K562 (cell line): ENCODE measurements around the gene BEST4. TPM values are rescaled to one million over a fixed set of nuclear protein-coding genes. Genes with fewer than 3 reads are reported as not detected.

Experiments
- ATAC-seq: fragments of 200-7000 bp; cut with Tn5 transposase; 3 replicates; pipeline ENCODE4 v1.9.1; 2020; ENCODE audit warnings: moderate library complexity
- BruUV-seq: library from RNA; stranded (reverse); fragments of 400-500 nt; replicated peaks from 2 replicates; lab custom pipeline; 2021; lab: Mats Ljungman, UMichigan
- CTCF ChIA-PET: fragments of 300-600 bp; formaldehyde crosslinking; extraction: SDS; loops from one replicate; lab custom pipeline; 2021; ENCODE audit warnings: low intra/inter-chr PET ratio; lab: Yijun Ruan, JAX
- POLR2A ChIA-PET: fragments of 300-600, 350-650 bp; sonication (Branson Sonifier 250); formaldehyde crosslinking; extraction: SDS; loops from one replicate; lab custom pipeline; 2021; ENCODE audit warnings: antibody characterized with exemption, inconsistent platforms; lab: Yijun Ruan, JAX
- DNase-seq, 4 experiments: peaks; one replicate each; pipeline versions ENCODE4 v3.0.0 to v3.0.0-alpha.2; 2011 to 2018; ENCODE audit warnings: low spot score in 3 of 4, mixed read lengths in 3 of 4; ENCODE audit errors: extremely low read depth in 1 of 4
- FAIRE-seq: peaks from 2 replicates; lab custom pipeline; 2011; peaks lifted over from hg19 to GRCh38; lab: Jason Lieb, UNC
- H2AFZ ChIP-seq: 2 replicates; pipeline ENCODE4 v1.6.0; 2011; ENCODE audit warnings: low read depth, low read length, control low read depth, inconsistent platforms
- H3K27ac ChIP-seq: fragments of 200-600 bp; 3 replicates; pipeline ENCODE4 v1.8.0; 2011; ENCODE audit warnings: low read depth, mild to moderate bottlenecking, control low read depth, inconsistent platforms, low read length, moderate library complexity, mixed read lengths; ENCODE audit errors: extremely low read depth
- H3K27me3 ChIP-seq, 2 experiments: fragments of 300-600 bp in 1 of 2; 2 replicates in 1 of 2; 3 replicates in 1 of 2; pipeline versions ENCODE4 v1.6.0 to v1.8.0; 2011; ENCODE audit warnings: inconsistent platforms in 2 of 2, low read length in 2 of 2, mild to moderate bottlenecking in 1 of 2, mixed read lengths in 1 of 2, moderate library complexity in 1 of 2; ENCODE audit not compliant: control insufficient read depth in 2 of 2, insufficient read depth in 2 of 2
- H3K36me3 ChIP-seq: fragments of 300-600 bp; 3 replicates; pipeline ENCODE4 v1.8.0; 2011; ENCODE audit warnings: mild to moderate bottlenecking, low read length, inconsistent platforms; ENCODE audit not compliant: control insufficient read depth, insufficient read depth
- H3K4me1 ChIP-seq, 2 experiments: fragments of 200-600 bp in 1 of 2; replicated peaks in 1 of 2; 2 replicates in 1 of 2; 3 replicates in 1 of 2; pipeline versions ENCODE4 v1.5.1 to v1.8.0; 2011; ENCODE audit warnings: inconsistent platforms in 2 of 2, low read length in 2 of 2, mild to moderate bottlenecking in 1 of 2, mixed read lengths in 1 of 2, moderate library complexity in 1 of 2; ENCODE audit not compliant: control insufficient read depth in 2 of 2, insufficient read depth in 2 of 2
- H3K4me2 ChIP-seq: 2 replicates; pipeline ENCODE4 v1.6.1; 2011; ENCODE audit warnings: low read length, control low read depth, inconsistent platforms, mixed read lengths; ENCODE audit not compliant: insufficient read depth
- H3K4me3 ChIP-seq: fragments of 200-600 bp; sonication (generic), shearing (Covaris generic); 2 replicates; pipeline ENCODE4 v1.5.1; 2016; ENCODE audit warnings: control low read depth, inconsistent platforms
- H3K79me2 ChIP-seq: fragments of 200-600 bp; 3 replicates; pipeline ENCODE4 v1.8.0; 2011; ENCODE audit warnings: low read length, inconsistent platforms; ENCODE audit not compliant: control insufficient read depth, insufficient read depth
- H3K9ac ChIP-seq, 2 experiments: 2 replicates each; pipeline versions ENCODE4 v1.6.0 to v1.6.1; 2011; ENCODE audit warnings: low read depth in 2 of 2, low read length in 2 of 2, control low read depth in 1 of 2, inconsistent platforms in 1 of 2, mild to moderate bottlenecking in 1 of 2, mixed read lengths in 1 of 2; ENCODE audit not compliant: insufficient read depth in 1 of 2
- H3K9me1 ChIP-seq: one replicate; pipeline ENCODE4 v1.6.0; 2011; ENCODE audit warnings: inconsistent platforms, mild to moderate bottlenecking, low read length, moderate library complexity; ENCODE audit not compliant: control insufficient read depth, insufficient read depth
- H3K9me3 ChIP-seq: replicated peaks from 2 replicates; pipeline ENCODE4 v1.5.1; 2011; ENCODE audit warnings: low read depth, low read length, inconsistent platforms; ENCODE audit not compliant: control insufficient read depth, insufficient read depth
- H4K20me1 ChIP-seq: replicated peaks from 2 replicates; pipeline ENCODE4 v1.6.1; 2011; ENCODE audit warnings: low read length, inconsistent platforms, mixed read lengths; ENCODE audit not compliant: control insufficient read depth, insufficient read depth
- HNRNPLL ChIP-seq: fragments of 200-400 bp; formaldehyde crosslinking; IDR thresholded peaks from 2 replicates; pipeline ENCODE4 v1.6.1; 2017; ENCODE audit warnings: low read length, low read depth, mild to moderate bottlenecking; ENCODE audit not compliant: poor library complexity, severe bottlenecking
- NFIC ChIP-seq: fragments of 450-650 bp; IDR thresholded peaks from 2 replicates; pipeline ENCODE4 v1.6.1; 2017; ENCODE audit warnings: mild to moderate bottlenecking, inconsistent platforms
- NR4A1 ChIP-seq, 2 experiments: fragments of 250-450 bp in 1 of 2; fragments of 450-650 bp in 1 of 2; sonication (Bioruptor Pico) in 1 of 2; IDR thresholded peaks; 2 replicates each; pipeline versions ENCODE4 v1.4.0 to v1.6.1; 2016 to 2020; ENCODE audit warnings: mild to moderate bottlenecking in 2 of 2, missing compliant biosample characterization in 1 of 2, missing genetic modification characterization in 1 of 2, moderate library complexity in 1 of 2
- SAFB2 ChIP-seq: fragments of 200-400 bp; formaldehyde crosslinking; IDR thresholded peaks from 2 replicates; pipeline ENCODE4 v1.6.1; 2018; ENCODE audit warnings: borderline replicate concordance, low read length, low read depth, moderate library complexity; ENCODE audit not compliant: severe bottlenecking
- SP1 ChIP-seq: sonication (generic); formaldehyde crosslinking; IDR thresholded peaks from 2 replicates; pipeline ENCODE4 v1.8.1; 2022; ENCODE audit warnings: mild to moderate bottlenecking, missing genetic modification reagents
- WGBS: fragments of 100-300 bp; shearing (Covaris generic); methylation state at CpG from one replicate; pipeline ENCODE4 v1.1.6; 2016; ENCODE audit warnings: low coverage, mixed read lengths; ENCODE audit not compliant: insufficient coverage; ENCODE audit errors: missing lambda C conversion rate; 5-methylcytosine and 5-hydroxymethylcytosine counted together
- in situ Hi-C: fragments of 300-500 bp; cut with MboI; formaldehyde crosslinking; loops from 4 replicates; pipeline ENCODE4 v1.15.0; 2018; ENCODE audit warnings: inconsistent platforms, mixed read lengths
- intact Hi-C: fragments of 100-400 bp; cut with micrococcal nuclease; formaldehyde crosslinking; loops from 2 replicates; pipeline ENCODE4 v1.14.2; 2022
- polyA plus RNA-seq, 8 experiments: library from polyadenylated mRNA; depleted of rRNA in 4 of 8; stranded (reverse) in 5 of 8; unstranded in 3 of 8; fragments of >200 nt; fragmentation: Nextera tagmentation in 2 of 8; fragmentation: Illumina TruSeq in 1 of 8; extraction: Ambion mirVana in 2 of 8; extraction: Trizol in 1 of 8; gene quantifications; 2 replicates each; pipeline versions ENCODE4 v1.2.1 to v1.2.3, GENCODE V29; 2011 to 2014; ENCODE audit warnings: inconsistent platforms in 1 of 8, missing spikeins in 1 of 8
- total RNA-seq, 7 experiments: library from RNA; depleted of rRNA in 6 of 7; stranded (reverse); fragments of >200 nt in 6 of 7; fragmentation: Illumina TruSeq in 2 of 7; extraction: Trizol in 2 of 7; gene quantifications; 2 replicates each; pipeline versions ENCODE4 v1.2.1 to v1.2.3, GENCODE V29; 2011 to 2021; ENCODE audit warnings: low replicate concordance in 1 of 7
- TF ChIP-seq, protein P1 (sequence below), 2 experiments: IDR thresholded peaks; 2 replicates each; pipeline ENCODE4 v1.6.1; 2012; ENCODE audit warnings: improper control_type of control experiment in 2 of 2, low read depth in 2 of 2, low read length in 2 of 2, borderline replicate concordance in 1 of 2
- TF ChIP-seq, protein P2 (sequence below): fragments of 200-800 bp; sonication (Bioruptor generic); IDR thresholded peaks from 2 replicates; pipeline ENCODE4 v1.6.1; 2017; ENCODE audit warnings: missing genetic modification characterization, missing compliant biosample characterization

The BEST4 gene
- total and polyA plus RNA-seq, 9 of the 15 experiments (the other 6 are each of a cell fraction or from before 2014, with no cell fraction given), result 0.07 to 0.11 TPM; not detected in 7

DNA sequence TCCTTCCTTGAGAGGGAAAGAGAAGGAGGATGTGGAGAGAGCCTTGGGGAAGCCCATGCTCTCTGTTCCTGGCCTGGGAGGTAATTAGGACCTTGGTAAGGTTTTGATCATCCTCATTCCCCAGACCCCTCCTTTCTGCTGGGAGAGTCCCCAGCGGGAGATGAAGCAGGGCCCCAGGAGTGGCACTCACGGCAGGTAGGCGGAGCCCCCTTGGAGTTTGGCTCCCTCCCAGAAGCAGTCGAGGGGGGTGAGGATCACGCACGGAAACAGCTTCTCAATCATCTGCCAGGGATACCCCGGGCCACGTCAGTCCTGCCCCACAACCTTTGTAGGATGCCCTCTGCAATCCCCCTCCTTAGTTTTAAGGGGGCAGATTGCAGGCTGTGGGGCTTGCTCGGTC, 43.5 kb upstream of the BEST4 start:
- no peak overlapping the region for H3K4me3 ChIP-seq
- BruUV-seq, result no TSS peak
- peak overlapping the region; percentile 58; the same call in 1 of the 2 replicates for H3K4me2 ChIP-seq
- H2AFZ ChIP-seq, result peak overlapping the region; percentile 93
- peak; percentile 5; the same call in 2 of the 3 replicates for ATAC-seq
- ChIA-PET CTCF (interaction anchor here (0.5 kb wide), 2 partner anchors 130 to 589 kb away, joined by 4 to 6 read pairs; no protein-coding TSS in a partner anchor), POLR2A (interaction anchor here (0.6 to 11.1 kb wide), 9 partner anchors 11 to 181 kb away, joined by 3 to 217 read pairs (median 6); partner anchors contain the start of genes BTBD19, PTCH2, RPS8 and UROD)
- 35% methylated on average over 9 of the region's 9 CpGs for WGBS
- FAIRE-seq, result no peak
- peaks cover 51 to 70% of the 10 kb centered on the region in 2 experiments for H3K4me1 ChIP-seq
- no peaks in the 10 kb centered on the region for H3K79me2 ChIP-seq
- H3K36me3 ChIP-seq, result no peaks in the 10 kb centered on the region
- H3K9me1 ChIP-seq, result no peaks in the 10 kb centered on the region
- H3K27ac ChIP-seq, result peak overlapping the region; percentile 46; the same call in 2 of the 3 replicates
- intact Hi-C loops (loop anchor here (5.0 to 10.0 kb wide), 2 partner anchors 39 to 393 kb away; no protein-coding TSS in a partner anchor), in situ Hi-C loops (no loop called here)
- H3K9ac ChIP-seq, result peak overlapping the region; percentile 40 to 45; a peak in 3 of 4 replicates
- H3K9me3 ChIP-seq, result no peaks in the 10 kb centered on the region
- TF ChIP-seq NR4A1 (CRISPR knock-in tag; IDR thresholded peaks at IDR 0.05), result no peak
- no peak for TF ChIP-seq NR4A1 (tag; IDR thresholded peaks at IDR 0.05)
- TF ChIP-seq SAFB2, result no peak
- TF ChIP-seq, protein P1, sequence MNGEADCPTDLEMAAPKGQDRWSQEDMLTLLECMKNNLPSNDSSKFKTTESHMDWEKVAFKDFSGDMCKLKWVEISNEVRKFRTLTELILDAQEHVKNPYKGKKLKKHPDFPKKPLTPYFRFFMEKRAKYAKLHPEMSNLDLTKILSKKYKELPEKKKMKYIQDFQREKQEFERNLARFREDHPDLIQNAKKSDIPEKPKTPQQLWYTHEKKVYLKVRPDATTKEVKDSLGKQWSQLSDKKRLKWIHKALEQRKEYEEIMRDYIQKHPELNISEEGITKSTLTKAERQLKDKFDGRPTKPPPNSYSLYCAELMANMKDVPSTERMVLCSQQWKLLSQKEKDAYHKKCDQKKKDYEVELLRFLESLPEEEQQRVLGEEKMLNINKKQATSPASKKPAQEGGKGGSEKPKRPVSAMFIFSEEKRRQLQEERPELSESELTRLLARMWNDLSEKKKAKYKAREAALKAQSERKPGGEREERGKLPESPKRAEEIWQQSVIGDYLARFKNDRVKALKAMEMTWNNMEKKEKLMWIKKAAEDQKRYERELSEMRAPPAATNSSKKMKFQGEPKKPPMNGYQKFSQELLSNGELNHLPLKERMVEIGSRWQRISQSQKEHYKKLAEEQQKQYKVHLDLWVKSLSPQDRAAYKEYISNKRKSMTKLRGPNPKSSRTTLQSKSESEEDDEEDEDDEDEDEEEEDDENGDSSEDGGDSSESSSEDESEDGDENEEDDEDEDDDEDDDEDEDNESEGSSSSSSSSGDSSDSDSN (IDR thresholded peaks at IDR 0.05; ENCODE audit: borderline replicate concordance in 1 of 2, low read depth in 2 of 2, low read length in 2 of 2), result 0 out of 4 replicates have a peak, but pooled peaks of 1 of the 2 experiments have one; percentile 6
- no peak for TF ChIP-seq SP1 (CRISPR knock-in tag)
- TF ChIP-seq, protein P2, sequence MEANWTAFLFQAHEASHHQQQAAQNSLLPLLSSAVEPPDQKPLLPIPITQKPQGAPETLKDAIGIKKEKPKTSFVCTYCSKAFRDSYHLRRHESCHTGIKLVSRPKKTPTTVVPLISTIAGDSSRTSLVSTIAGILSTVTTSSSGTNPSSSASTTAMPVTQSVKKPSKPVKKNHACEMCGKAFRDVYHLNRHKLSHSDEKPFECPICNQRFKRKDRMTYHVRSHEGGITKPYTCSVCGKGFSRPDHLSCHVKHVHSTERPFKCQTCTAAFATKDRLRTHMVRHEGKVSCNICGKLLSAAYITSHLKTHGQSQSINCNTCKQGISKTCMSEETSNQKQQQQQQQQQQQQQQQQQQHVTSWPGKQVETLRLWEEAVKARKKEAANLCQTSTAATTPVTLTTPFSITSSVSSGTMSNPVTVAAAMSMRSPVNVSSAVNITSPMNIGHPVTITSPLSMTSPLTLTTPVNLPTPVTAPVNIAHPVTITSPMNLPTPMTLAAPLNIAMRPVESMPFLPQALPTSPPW (CRISPR knock-in tag), result 0 out of 2 replicates have a peak, but pooled peaks have one; percentile 21
- peak; percentile 3 for TF ChIP-seq HNRNPLL
- TF ChIP-seq NFIC, result peak; percentile 54; the same call in 1 of the 2 replicates
- TF ChIP-seq, all 486 proteins: peak for 4
- H4K20me1 ChIP-seq, result no peaks in the 10 kb centered on the region
- no peaks in the 10 kb centered on the region for H3K27me3 ChIP-seq
- peak in 3 of 4 experiments; percentile 54 to 62 (median 60) for DNase-seq
